Amniotic epithelial cell (primary cell): Measurements from ENCODE around the gene CIAO2A.
A peak's percentile ranks its signal among the peaks of the same experiment; 100 is the strongest.
"Not testable (repeated sequence)": the region's sequence is repeated elsewhere in the genome, so short reads cannot be mapped to it uniquely, and the experiment has no call there.

Experiments used
- DNase-seq: peaks from one replicate; pipeline ENCODE4 v3.0.0-alpha.2; 2010; ENCODE audit warnings: low read depth

CIAO2A gene

GRCh38 chr15:64071931-64072765, 21.5 kb downstream of the CIAO2A start:
- DNase-seq = no peak

- DNase-seq = peak; percentile 88
Observed at GRCh38 chr15:64070965-64071851, 22.4 kb downstream of the CIAO2A start.

GRCh38 chr15:64070106-64070505, 23.5 kb downstream of the CIAO2A start:
- DNase-seq = peak; percentile 78

GRCh38 chr15:64068133-64068532, 25.5 kb downstream of the CIAO2A start:
- DNase-seq = no peak

GRCh38 chr15:64067564-64068030, 26.0 kb downstream of the CIAO2A start:
- peak; percentile 45 for DNase-seq

- peak; percentile 15 for DNase-seq
Observed at GRCh38 chr15:64066451-64066850, 27.2 kb downstream of the CIAO2A start.

- no peak for DNase-seq
Observed at GRCh38 chr15:64060716-64061115, 32.9 kb downstream of the CIAO2A start.

DNA sequence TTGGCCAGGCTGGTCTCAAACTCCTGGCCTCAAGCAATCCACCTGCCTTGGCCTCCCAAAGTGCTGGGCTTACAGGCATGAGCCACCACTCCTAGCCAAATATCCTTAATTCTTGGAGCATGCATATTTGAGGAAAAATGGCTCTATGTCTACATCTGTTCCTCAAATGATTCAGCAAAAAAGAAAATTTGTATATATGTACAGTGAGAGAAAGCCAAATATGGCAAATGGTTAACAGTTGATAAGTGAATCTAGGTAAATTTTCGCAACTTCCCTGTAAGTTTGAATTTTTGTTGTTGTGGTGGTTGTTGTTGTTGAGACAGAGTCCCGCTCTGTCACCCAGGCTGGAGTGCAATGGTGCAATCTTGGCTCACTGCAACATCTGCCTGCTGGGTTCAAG, 34.5 kb downstream of the CIAO2A start:
- not testable (repeated sequence) for DNase-seq

DNA sequence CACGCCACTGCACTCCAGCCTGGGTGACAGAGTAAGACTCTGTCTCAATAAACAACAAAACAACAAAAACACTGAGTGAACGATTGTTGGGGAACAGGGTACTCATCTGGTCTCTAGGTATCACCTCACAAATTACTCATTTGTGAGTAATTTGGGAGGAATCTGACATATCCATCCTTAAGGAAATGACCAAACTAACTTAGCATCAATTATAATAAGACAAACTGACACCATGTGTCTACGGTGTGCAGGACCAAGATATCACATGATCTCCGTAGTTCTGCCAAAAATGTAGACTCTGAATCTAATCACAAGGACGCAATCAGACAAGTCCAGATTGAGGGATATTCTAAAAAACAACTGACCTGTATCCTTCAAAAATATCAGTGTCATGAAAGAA, 35.4 kb downstream of the CIAO2A start:
- no peak for DNase-seq

- not testable (repeated sequence) for DNase-seq
Observed at GRCh38 chr15:64053674-64054073, 40.0 kb downstream of the CIAO2A start.

DNA sequence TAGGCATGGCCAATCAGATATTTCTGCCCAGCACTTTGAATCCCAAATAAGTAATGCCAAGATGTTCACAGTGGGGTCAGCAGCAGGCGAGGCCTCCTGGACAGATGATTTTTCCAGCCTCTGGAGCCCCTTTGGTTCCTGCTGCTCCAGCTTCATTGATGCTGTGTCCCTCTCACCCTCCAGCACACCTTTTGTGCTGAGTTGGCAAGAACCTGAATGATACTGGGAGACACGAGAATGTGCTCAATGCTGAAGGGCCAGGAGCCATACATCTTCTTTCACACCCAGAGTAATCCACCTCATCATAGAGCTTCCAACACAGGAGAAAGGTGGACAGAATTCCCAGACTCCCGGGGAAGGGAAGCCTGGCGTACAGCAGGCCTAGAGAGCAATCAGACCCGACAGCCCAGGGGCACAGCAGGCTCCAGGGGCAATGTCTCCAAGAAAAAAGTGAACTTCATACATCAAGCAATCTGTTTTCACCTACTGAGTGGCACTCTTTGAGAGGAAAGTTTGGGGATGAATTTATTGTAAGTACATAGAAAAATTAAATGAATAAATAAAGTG, 40.6 kb downstream of the CIAO2A start:
- no peak for DNase-seq

- DNase-seq = no peak
Observed at GRCh38 chr15:64051407-64052259, 42.0 kb downstream of the CIAO2A start.

DNA sequence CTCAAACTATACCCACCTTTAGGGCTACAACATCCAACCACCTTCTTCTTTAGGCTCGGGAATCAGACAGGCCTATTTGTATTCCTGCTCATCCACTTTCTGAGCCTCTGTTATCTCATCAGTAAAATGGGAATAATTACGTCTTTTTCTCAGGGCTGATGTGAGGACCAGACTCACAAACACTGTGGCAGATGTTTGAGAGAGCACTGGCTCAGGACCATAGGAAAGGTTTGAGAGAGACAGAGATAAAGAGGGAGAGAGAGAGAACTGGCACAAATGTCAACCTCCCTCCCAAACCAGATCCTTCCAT, 42.6 kb downstream of the CIAO2A start:
- no peak for DNase-seq

GRCh38 chr15:64050281-64051092, 43.2 kb downstream of the CIAO2A start:
- no peak for DNase-seq

- DNase-seq = no peak
Observed at GRCh38 chr15:64048781-64049460, 44.7 kb downstream of the CIAO2A start.

GRCh38 chr15:64046421-64047153, 47.1 kb downstream of the CIAO2A start, which contains the start of gene DAPK2:
Gene DAPK2, minus strand, starts transcription at chr15:64046485. Its CDS starts 6,224 bp downstream, at chr15:64040261.
- peak; percentile 22 for DNase-seq

DNA sequence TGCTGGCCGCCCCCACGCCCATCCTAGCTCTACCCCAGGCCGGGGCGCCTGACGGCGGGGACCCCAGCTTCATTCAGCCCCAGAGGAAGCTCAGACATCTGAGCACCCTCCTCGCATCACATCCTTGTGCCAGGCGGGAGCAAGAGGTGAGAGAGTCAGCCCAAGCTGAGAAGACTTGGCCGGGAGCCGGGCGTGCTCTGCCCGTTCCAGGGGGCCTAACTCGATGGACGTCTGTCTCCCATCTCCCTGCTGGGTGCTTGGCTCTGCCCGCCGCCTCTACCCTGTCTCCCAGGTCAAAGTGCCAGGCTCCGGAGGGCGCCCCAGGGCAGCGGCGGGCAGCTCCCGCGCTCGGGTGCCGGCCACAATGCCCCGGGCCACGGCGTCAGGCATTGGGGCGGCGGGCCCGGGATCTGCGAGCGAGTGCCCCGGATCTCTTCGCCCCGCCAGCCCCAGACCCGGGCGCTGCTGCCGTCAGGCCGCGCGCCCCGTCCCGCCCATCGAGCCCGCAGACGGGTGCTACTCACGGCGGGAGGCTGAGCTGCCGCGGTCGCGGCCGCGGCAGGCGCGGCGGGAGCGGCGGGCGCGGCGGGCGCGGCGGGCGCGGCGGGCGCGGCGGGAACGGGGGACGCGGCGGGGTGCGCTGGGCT, 47.7 kb downstream of the CIAO2A start:
- DNase-seq = no peak

DNA sequence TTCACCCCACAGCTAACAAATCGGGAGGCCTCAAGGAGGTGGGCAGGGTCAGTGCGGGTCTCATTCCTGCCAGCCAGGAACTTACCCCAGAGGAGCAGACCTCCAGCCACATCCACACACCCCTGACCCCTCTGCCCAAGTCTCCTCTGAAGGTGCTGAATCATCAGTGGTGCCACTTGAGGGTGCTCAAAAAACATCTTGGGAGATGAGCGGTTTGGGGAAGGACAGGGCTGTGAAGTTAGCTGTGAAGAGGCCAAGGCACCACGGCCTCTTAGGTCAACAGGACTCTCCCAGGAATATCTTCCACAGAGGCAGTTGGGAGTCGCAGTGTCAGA, 48.6 kb downstream of the CIAO2A start:
- no peak for DNase-seq
